ENCODE data around the gene MYCBP2.
"Not testable (repeated sequence)": the region's sequence is repeated elsewhere in the genome, so short reads cannot be mapped to it uniquely, and the experiment has no call there.

The MYCBP2 gene

DNA sequence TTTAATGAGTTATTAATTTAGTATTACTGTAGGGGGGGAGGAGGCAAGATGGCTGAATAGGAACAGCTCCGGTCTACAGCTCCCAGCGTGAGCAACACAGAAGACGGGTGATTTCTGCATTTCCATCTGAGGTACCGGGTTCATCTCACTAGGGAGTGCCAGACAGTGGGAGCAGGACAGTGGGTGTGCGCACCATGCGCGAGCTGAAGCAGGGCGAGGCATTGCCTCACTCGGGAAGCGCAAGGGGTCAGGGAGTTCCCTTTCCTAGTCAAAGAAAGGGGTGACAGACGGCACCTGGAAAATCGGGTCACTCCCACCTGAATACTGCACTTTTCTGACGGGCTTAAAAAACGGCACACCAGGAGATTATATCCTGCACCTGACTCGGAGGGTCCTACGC lies 127.9 kb downstream of the MYCBP2 start:
- DNase-seq = not testable (repeated sequence)

DNA sequence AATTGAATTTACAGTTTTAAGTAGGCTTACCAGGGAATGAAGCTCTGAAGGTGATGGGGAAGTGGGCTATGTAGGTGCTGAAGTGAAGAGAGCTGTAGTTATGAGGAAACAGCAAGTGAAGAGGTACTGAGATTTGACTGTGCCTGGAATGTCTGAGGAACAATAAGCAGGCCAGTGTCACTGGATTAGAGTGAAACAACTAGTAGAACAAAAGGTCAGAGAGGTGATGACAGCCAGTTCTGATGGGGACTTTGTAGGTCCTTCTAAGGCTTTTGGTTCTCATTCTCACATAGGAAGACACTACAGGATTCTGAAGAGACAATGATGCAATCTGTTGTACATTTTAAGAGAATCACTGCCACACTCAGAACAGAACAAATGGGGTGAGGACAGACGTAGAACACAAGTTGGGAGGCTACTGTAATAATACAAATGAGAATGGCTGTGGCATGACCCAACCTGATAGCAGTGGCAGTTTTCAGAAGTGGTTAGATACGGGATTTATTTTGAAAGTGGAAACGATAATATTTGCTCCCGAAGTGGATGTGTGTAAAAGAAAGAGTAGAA lies 130.8 kb downstream of the MYCBP2 start:
- DNase-seq = no peak

DNA sequence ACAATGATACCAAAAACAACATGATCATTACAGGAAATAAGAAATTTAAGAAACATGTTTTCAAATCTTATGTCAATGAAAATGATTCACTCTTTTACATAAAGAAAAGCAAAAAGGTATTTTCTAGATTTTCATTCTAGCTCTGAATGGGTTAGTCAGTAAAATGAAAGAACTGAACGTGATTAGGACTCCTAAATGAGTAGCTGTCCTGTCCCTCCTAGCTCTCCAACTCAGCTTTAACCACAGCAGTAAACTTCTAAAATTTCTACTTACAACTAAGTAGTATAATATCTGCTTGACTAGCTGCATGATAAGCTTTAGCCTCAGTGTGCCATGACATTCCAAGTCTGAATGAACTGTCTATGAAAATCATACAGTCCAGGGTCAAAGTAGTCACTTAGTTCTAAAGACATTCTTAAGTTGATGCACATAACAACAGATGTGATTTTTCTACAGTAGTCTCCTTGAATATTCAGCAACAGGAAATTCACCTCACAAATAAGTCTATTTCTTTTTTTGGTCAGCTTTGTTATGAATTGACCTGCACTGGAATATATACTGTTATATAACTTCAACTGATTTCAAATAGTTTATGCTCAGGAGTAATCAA lies 136.4 kb downstream of the MYCBP2 start:
- DNase-seq = no peak

DNA sequence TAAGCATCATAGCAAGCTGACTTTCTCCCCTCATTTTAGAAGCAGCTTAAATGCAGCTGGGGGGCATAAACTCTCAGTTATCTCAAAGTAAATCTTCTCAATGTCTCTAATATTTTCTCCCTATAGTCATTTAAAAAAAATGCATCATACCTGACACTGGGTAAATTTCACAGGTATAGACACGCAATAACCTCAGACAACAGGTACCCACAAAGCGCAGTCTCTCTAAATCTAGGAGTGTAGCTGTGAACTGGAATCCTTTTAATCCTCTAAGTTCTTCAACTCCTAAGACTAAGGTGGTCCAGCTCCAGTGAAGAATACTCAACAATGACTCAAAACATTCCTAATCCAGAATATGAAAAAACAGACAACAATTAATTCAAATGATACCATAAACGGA lies 141.2 kb downstream of the MYCBP2 start:
- no peak for DNase-seq

- no peak for DNase-seq
These were observed 142.4 kb downstream of the MYCBP2 start for GRCh38 chr13:77184455-77184854.

- DNase-seq = no peak
These were observed 146.9 kb downstream of the MYCBP2 start for GRCh38 chr13:77180011-77180410.

DNA sequence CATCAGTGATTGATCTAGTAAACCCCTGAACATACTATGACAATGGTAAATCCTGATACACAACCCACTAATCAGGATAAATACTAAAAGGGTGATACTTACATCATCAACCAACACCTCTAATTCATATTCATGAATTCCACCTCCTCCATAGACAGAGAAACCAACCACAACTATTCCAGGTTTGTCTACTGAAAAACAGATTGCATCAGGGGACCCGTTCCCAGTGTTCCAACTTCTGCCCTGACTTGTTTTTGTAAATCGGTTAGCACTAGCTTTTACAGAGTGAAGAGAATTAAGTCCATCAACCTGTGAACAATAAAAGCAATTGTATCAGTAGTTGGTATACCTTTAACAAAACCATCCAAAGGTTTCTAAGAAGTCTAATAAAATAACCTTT lies 149.2 kb downstream of the MYCBP2 start:
- DNase-seq = no peak

- DNase-seq = no peak
These were observed 150.5 kb downstream of the MYCBP2 start for GRCh38 chr13:77176350-77176749.

DNA sequence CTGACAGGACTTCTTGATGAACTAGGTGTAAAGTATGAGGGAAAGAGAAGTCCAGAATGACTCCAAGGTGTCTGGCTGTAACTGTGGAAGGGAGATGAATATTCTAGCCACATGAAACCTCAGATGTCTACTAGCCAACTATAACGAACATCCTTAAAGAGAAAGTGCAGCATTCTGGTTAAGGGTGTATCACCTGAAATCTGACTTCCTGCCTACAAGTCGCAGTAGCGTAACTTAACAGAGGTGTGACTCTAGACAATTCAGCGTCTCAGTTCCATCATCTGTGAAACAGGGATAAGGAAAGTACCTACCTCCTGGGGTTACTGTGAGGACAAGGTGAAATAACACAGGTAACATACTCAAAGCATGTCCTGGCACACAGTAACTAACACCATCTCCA lies 154.2 kb downstream of the MYCBP2 start:
- DNase-seq = no peak

- no peak for DNase-seq
These were observed 155.4 kb downstream of the MYCBP2 start for GRCh38 chr13:77171451-77171850.

DNA sequence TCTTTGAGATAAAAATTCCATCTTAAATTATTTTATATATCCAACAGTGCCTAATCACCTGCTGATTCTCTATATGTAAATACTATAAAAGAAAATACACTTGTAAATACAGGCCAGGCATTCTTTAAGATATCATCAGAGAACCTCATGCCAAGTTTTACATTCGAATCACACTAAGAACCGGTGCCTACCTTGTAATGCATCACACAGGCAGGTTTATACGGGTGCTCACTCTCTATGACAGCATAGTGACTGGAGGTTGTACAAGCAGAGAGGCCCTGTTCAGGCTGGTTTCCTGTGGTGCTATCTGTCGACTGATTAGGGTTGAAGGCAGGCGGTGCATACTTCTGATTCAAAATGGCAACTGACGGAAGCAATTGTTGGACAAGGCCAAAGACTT lies 158.7 kb downstream of the MYCBP2 start:
- DNase-seq = no peak

GRCh38 chr13:77150651-77151050 lies 176.2 kb downstream of the MYCBP2 start:
- DNase-seq = no peak

GRCh38 chr13:77143431-77143830 lies 183.5 kb downstream of the MYCBP2 start:
- DNase-seq = no peak

DNA sequence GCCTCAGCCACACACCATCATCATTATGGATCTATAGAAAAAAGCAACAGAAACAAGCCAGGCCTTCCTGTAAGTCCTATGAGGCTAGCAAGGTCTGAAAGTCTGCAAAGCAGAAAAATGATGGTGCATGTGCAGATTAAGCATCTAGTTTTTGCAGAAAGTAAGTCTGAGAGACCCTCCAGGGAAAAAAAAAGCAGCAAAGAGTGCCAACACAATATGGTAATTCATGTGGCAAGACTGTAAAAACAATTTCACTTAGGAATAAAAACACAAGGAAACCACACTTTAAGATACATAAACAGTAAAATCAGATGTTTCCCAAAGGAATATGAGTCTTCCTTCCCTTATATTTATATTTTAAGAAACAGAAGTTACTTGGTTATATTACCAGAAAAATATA lies 187.6 kb downstream of the MYCBP2 start:
- DNase-seq = no peak

DNA sequence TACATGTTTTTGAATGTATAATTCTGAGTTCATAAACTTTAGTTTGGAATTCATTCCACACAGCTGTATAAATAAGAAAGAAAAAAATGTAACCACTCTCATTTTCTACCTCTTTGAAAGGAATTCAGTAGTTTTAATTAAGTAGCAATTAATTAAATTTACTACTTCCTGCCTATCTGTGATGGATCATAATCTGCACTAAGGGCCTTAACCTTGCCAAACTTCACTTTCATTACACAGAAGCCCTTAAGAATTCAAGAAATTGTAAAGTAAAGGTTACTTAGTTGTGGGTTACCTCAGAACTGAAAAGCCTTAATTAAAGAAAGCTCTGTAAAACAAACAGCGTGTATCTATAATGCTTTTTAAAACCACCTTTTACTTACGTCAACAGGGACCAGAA lies 188.1 kb downstream of the MYCBP2 start:
- no peak for DNase-seq

- no peak for DNase-seq
These were observed 189.9 kb downstream of the MYCBP2 start for GRCh38 chr13:77136902-77137420.

DNA sequence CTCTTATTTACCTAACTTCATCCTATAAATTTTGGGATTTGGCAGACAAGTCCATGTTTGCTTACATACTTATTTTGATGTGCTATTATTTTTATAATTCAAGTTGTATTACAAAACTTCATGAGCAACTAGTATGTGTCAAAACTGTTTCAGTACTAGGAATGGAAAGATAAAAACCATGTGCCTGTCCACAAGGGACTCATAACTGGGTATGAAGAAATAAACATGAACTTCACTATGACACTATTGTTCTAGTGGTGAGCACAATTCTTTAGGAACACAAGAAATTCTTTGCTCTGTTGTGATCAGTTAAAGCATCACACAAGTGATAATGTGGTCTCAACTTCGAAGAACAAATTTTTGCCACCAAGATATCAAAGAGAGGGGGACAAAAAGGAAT lies 202.5 kb downstream of the MYCBP2 start:
- no peak for DNase-seq

GRCh38 chr13:77118134-77118533 lies 208.8 kb downstream of the MYCBP2 start:
- no peak for DNase-seq

- no peak for DNase-seq
These were observed 212.6 kb downstream of the MYCBP2 start for GRCh38 chr13:77114271-77114670.

DNA sequence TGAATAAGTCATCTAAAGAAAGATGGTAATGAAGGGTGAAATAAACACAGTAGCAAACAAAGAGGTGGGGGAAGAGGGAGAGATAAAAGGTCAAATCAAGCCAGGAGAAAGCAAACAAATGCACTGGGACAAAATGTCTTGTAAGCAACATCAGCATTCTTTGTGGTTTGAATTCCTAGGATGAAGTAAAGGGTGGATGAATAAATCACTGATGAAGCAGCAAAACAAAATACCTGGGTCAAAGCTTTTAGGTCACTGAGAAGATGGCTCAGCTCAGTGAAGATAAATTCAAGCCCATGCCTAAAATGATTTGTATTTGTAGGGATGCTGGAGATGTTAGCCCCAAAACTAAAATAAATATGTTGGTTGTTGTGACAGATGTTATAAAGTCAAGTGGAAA lies 213.4 kb downstream of the MYCBP2 start:
- DNase-seq = no peak

DNA sequence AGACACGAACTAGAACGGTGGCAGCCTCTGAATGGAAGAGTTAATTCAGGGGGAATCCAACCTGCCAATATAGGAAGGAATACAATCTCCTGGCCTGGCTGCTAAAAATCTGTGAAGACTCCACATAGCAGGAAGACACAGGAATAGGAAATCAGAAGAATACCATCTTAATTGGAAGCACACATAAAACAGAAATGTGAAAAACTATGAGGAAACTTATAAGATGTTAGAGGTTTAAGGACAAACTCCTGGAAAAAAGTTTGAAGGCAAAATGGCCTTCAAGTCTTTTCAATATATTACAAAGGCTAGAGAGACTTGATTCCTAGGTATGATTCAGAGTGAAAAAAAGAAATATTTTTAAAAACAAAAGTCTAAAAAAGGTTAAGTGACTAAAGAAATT lies 221.8 kb downstream of the MYCBP2 start:
- DNase-seq = no peak

DNA sequence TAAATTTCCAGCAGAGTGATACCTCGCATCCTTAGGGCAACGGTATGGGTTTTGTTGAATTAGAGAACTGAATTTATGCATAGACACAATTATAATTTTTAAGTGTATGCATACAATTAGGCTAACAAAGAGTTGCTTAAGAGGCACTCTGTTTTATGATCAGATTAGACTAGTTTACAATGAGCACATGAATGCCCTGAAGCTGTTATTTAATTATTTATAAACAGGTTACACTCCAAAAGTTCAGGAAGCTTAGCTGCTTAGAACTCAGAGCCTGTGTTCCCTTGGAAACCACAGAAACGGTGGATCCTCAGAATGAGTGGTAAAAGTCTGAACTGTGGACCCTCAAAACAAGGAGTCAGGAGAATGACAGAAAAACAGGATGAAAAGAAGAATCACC lies 227.5 kb downstream of the MYCBP2 start:
- no peak for DNase-seq

GRCh38 chr13:77095288-77095687 lies 231.6 kb downstream of the MYCBP2 start:
- DNase-seq = no peak

- DNase-seq = no peak
These were observed 232.1 kb downstream of the MYCBP2 start for GRCh38 chr13:77094773-77095172.

DNA sequence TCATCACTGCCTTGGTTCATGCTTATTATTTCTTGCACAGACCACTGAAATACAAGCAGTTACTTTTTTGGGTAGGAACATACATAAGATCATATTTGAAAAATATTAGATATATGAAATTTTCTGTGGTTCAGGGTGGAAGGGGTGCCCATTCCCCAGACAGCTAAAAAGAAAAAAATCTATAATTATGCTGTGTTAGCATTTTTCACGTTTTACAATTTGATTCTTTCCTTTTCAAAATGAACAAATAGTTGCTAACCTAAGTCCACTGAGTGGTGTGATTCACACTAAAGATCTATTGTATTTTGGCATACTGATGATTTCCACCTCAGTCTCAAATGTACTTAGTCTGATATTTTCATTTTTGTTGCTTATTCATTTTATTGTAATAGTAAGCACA lies 233.2 kb downstream of the MYCBP2 start:
- DNase-seq = no peak
